MM.1S (cell line): Measurements from ENCODE around the gene P3H2.

Source experiments
- CTCF ChIP-seq: fragments of 300-600 bp; sonication (generic); IDR thresholded peaks from 2 replicates; pipeline ENCODE4 v1.5.1; 2016; ENCODE audit warnings: antibody characterized with exemption, low read length, mixed read lengths
- EZH2 ChIP-seq: fragments of 300-600 bp; sonication (generic); optimal IDR thresholded peaks from 2 replicates; pipeline ENCODE3; 2017; ENCODE audit warnings: low read depth, mild to moderate bottlenecking, antibody characterized with exemption, low read length, mixed read lengths
- EZH2phosphoT487 ChIP-seq: fragments of 300-600 bp; sonication (generic); IDR thresholded peaks from 2 replicates; pipeline ENCODE4 v1.6.1; 2018; ENCODE audit warnings: antibody characterized with exemption, low read length

- no peak for TF ChIP-seq CTCF
- no peak for TF ChIP-seq EZH2
- TF ChIP-seq EZH2phosphoT487, result no peak
Observed at GRCh38 chr3:190108804-190109203, 11.9 kb downstream of the P3H2 start.
